NCI-H82 (cell line): ENCODE measurements around the gene MAP4K5.

Experiments
- DNase-seq: peaks from one replicate; lab custom pipeline; 2025; lab: John Stamatoyannopoulos, UW

The MAP4K5 gene

GRCh38 chr14:50476134-50476533 is 56.2 kb downstream of the MAP4K5 start:
- no peak for DNase-seq

DNA sequence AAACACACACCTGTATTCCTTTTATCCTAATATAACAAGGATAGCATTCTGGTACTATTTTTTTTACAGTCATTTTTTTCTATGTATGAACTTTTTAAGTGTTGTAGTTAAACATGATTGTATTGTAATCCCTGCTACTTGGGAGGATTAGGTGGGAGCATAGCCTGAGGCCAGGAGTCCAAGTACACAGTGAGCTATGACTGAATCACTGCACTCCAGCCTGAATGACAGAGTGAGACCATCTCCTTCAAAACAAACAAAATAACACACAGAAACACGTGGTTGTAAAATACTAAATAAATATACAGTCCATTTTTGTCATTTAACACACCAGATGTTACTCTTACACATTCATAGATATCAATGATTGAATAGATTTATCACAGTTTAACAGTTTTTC is 56.9 kb downstream of the MAP4K5 start:
- DNase-seq, result peak; percentile 11

GRCh38 chr14:50471838-50472465 is 60.4 kb downstream of the MAP4K5 start:
- no peak for DNase-seq

GRCh38 chr14:50469982-50470381 is 62.4 kb downstream of the MAP4K5 start:
- DNase-seq, result no peak

GRCh38 chr14:50462111-50462510 is 70.3 kb downstream of the MAP4K5 start:
- DNase-seq, result no peak

DNA sequence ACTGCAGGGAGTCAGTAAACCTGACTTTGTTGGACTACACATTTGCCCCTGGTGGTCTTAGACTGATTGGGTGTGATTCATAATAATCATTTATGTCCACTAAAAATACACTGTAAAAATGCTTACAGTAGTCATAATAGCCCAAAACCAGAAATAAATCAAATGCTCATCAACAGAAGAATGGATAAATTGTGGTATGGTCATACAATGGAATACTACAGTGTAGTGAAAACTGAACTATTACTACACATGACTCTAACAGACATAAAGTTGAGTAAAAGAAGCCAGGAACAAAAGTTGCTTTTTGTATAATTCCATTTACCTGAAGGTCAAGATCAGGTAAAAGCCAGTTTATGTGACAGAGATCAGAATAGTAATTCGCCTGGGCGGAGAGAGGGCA is 78.5 kb downstream of the MAP4K5 start:
- no peak for DNase-seq

- no peak for DNase-seq
Measured at GRCh38 chr14:50452979-50453705, 79.2 kb downstream of the MAP4K5 start.

DNA sequence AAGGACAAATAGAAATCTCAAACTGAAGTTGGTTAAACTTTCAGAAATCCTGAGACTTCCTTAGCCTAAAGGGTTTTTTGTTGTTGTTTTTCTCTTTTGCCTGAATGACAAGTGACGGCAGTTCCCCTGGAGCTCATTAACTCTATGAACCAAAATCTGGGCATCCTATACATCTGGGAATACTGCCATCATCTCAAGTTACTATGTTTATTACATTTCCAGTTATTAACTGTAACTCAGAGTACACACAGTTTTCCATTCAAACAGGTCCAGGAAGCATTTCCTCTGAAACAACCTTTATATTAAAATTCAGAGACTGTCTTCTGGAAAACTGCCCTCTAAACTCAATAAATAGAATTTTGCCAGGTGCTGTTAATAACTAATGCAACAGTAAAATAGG is 80.1 kb downstream of the MAP4K5 start:
- no peak for DNase-seq

DNA sequence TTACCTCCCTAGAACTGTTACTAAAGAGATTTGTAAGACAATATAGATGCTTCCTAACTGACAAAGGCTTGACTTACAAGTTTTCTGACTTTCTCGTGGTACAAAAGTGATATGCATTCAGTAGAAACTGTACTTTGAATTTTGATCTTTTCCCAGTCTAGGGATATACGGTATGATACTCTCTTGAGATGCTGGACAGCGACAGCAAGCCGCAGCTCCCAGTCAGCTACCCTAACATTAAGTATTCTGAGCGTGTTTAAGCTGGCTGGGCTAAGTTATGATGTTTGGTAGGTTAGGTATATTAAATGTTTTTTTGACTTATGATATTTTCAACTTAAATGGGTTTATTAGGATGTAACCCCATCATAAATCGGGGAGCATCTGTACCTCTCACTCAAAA is 80.5 kb downstream of the MAP4K5 start:
- DNase-seq, result no peak

DNA sequence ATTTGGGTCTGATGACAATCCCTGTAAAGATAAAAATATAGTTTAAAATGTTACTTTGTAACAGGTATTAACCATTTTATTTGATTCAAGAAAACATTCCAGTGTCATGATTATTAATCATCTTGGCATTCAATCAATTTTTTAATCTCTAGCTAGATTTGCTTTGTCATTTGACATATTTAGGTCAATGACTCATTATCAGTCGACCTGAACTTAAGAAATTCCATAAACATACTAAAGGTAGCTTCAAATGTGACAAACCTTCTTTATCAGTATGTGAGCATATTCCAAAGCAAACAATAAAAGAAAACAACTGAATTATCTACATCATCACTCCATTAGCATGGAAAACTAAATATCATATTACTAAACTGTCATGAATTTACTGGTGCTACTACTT is 84.9 kb downstream of the MAP4K5 start:
- DNase-seq, result no peak

- no peak for DNase-seq
Measured at GRCh38 chr14:50434528-50434927, 97.8 kb downstream of the MAP4K5 start.

DNA sequence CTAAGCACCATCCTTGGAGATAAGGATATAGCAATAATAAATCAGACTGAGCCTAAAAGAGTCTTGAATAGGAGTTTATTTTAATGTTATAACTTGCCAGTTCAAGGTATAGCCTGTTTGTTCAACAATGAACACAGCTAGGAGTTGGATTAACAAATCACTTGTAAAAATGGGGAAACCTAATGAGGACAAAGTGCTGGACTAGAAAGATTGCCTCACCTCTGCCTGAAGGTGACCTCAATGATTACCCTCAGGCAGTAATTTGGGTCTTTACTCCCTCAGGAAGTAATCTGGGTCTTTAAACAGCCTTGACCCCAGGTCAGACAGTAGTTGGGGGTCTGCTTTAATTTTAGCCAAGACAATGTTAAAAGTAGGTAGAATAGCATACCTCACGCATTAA is 100.2 kb downstream of the MAP4K5 start:
- no peak for DNase-seq

GRCh38 chr14:50425816-50426215 is 106.6 kb downstream of the MAP4K5 start:
- no peak for DNase-seq

DNA sequence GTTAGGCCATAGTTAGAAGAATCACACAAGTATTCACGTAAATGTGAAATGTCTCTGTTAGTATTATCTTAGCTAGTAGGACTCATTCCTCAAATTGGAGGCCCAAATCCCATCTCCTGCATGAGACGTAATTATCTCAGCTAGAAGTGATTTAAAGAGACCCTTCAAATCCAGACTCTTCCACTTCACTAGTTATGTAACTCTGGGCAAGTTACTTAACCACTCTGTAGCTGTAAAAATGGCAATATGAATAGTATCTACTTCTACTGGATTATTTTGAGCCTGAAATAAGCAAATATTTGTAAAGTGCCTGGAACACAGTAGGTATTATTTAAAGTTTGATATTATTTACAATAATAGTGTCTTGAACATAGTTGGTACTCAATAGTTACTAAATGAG is 107.3 kb downstream of the MAP4K5 start:
- no peak for DNase-seq

- no peak for DNase-seq
Measured at GRCh38 chr14:50423529-50423928, 108.8 kb downstream of the MAP4K5 start.

DNA sequence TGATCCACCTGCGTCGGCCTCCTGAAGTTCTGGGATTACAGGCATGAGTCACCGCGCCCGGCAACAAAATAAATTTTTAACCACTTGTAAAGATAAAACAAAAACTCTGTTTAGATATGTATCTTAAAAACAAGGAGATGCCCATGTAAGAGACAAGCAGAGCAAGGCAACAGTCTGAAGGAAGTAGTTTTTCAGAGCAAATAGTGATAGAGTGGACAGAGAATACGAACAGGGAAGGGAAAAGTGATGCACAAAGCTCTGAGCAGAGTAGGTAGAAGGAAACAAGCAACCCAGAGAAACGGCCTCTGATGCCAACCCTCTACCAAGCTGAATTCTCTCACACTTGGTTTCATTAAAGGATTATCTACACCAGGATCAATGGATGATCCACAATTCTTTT is 110.9 kb downstream of the MAP4K5 start:
- DNase-seq, result no peak

DNA sequence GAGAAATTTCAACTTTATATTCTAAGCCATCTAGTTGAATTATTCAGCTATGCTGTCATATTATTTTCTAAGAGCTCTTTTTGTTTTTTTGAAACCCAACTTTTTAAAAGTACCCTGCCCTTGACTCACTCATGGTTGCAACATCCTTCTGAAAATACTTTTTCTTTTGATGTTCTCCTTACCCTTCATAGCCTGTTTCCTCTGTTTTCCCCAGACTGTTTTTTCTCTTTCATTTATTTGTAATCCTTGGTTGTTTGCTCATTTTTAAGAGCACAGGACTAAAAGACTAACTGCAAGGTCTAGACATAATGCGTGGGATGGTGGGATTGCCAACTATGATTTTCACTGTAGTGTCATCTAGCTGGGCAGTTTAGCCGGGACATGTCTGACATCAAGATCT is 114.5 kb downstream of the MAP4K5 start:
- no peak for DNase-seq

GRCh38 chr14:50410921-50411320 is 121.4 kb downstream of the MAP4K5 start:
- DNase-seq, result no peak

GRCh38 chr14:50410071-50410470 is 122.3 kb downstream of the MAP4K5 start:
- DNase-seq, result no peak

DNA sequence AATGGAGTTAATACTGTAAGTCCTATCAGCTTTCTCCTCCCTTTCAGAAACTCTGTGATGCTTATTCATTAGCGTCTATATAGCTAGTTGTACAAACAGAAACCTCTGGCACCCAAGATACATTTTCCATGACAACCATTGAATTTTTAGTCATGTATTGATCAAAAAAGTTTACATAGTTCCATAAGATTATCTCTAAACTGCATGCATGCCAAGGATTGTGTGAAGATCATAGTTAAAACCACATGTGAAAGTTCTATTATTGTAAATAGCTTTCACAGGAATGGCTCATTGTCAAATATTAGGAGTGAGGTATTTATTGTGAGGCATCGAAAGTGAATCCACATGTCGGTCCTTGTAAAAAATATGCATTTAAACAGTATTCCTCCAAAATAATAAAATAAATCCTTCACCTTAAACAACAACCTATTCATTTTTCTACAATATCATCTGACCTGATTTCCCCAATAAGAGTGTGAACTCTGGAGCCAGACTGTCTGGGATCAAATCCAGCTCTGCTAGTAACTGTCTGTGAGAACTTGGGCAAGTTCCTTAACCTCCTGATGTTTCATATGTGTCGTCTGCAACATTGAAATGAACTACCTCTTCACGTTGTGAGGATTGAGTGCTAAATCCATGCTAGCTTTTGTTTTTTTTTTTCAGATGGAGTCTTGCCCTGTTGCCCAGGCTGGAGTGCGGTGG is 125.1 kb downstream of the MAP4K5 start:
- no peak for DNase-seq

- no peak for DNase-seq
Measured at GRCh38 chr14:50403419-50403818, 128.9 kb downstream of the MAP4K5 start.

GRCh38 chr14:50402965-50403364 is 129.4 kb downstream of the MAP4K5 start:
- no peak for DNase-seq

DNA sequence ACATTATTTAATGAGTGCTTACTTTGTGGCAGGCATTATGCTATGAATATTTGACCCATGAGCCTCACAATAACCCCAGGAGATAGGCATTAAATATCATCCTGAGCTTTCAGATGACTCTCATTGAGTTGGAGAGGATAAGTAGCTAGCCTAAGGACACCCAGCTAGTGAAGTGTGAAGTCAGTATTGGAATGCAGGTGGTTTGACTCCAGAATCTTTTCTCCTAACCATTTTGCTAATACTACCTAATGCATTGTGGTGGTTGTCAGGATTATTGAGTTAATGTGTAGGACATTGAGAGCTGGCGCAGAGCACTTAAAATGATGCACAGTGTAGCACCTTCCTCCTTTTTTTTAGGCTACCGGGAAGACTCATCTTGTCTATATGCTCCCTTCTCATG is 131.9 kb downstream of the MAP4K5 start:
- DNase-seq, result no peak
